Iris pigment epithelial cell (primary cell): ENCODE measurements around the gene STUM.
"Not testable (repeated sequence)": the region's sequence is repeated elsewhere in the genome, so short reads cannot be mapped to it uniquely, and the experiment has no call there.

Experiments used
- DNase-seq: peaks from one replicate; pipeline ENCODE4 v3.0.0-alpha.2; 2011; ENCODE audit warnings: low read depth

STUM gene

GRCh38 chr1:226627050-226627755 is 78.6 kb downstream of the STUM start:
- no peak for DNase-seq

- no peak for DNase-seq
Measured at GRCh38 chr1:226627924-226628611, 79.5 kb downstream of the STUM start.

GRCh38 chr1:226628612-226629155 is 80.1 kb downstream of the STUM start:
- DNase-seq = no peak

GRCh38 chr1:226629210-226629895 is 80.8 kb downstream of the STUM start:
- no peak for DNase-seq

GRCh38 chr1:226629896-226630550 is 81.5 kb downstream of the STUM start:
- no peak for DNase-seq

GRCh38 chr1:226630592-226630991 is 82.0 kb downstream of the STUM start:
- DNase-seq = no peak

GRCh38 chr1:226631229-226632000 is 82.9 kb downstream of the STUM start:
- DNase-seq = no peak

- no peak for DNase-seq
Measured at GRCh38 chr1:226632169-226632879, 83.8 kb downstream of the STUM start.

GRCh38 chr1:226632922-226633351 is 84.4 kb downstream of the STUM start:
- DNase-seq = no peak

GRCh38 chr1:226633541-226634165 is 85.1 kb downstream of the STUM start:
- DNase-seq = no peak

- peak; percentile 53 for DNase-seq
Measured at GRCh38 chr1:226634166-226634588, 85.6 kb downstream of the STUM start.

- DNase-seq = no peak
Measured at GRCh38 chr1:226634611-226635246, 86.2 kb downstream of the STUM start.

GRCh38 chr1:226635456-226635941 is 86.9 kb downstream of the STUM start:
- DNase-seq = no peak

GRCh38 chr1:226636847-226637096 is 88.2 kb downstream of the STUM start:
- no peak for DNase-seq

- DNase-seq = peak; percentile 18
Measured at GRCh38 chr1:226637147-226637935, 88.8 kb downstream of the STUM start.

GRCh38 chr1:226638001-226638601 is 89.5 kb downstream of the STUM start:
- no peak for DNase-seq

- DNase-seq = no peak
Measured at GRCh38 chr1:226638608-226639007, 90.0 kb downstream of the STUM start.

- not testable (repeated sequence) for DNase-seq
Measured at GRCh38 chr1:226639206-226639605, 90.6 kb downstream of the STUM start.

- DNase-seq = no peak
Measured at GRCh38 chr1:226639631-226640061, 91.1 kb downstream of the STUM start.
